ENCODE measurements around the gene RAD23B. TPM values are rescaled to one million over a fixed set of nuclear protein-coding genes. Genes with fewer than 3 reads are reported as not detected.

Gene RAD23B
- polyA plus RNA-seq, 2 donors = 38.6 to 58.2 TPM

DNA sequence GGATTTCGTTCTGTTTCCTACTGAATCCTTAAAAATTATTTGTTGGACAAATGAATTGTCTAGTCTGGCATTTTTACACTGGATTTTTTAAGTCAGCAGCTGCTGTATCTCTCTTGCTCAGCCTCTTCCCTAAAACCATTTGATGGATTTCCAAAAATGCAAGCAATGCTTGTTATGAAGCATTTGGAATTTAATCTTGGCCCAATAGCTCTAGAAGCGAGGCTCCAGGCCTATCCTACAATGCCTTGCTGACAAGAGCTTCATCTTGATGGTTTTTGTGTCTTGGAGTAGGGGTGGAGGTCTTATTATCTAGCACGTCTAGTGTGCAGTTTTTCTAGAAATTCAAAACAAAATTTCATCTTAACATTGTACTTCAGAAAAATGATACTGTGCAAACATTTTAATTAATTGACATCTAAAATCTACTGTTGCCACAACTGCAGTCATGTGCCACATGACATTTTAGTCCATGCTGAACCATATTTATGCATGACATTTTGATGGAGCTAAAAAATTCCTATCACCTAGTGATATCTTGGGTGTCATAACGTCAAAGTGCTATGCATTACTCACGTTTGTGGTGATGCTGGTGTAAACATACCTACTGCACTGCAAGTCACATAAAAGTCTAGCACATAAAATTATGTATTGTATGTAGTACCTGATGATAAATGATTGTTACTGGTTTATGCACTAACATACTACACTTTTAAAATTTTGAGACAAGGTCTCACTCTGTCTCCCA is 5.9 kb upstream of the RAD23B start:
- Histone ChIP-seq H3K9me3 (ENCODE audit: control insufficient read depth in 2 of 2, insufficient read depth in 1 of 2, low read depth in 1 of 2, low read length in 1 of 2) (no peaks in the 10 kb centered on the region), H3K27ac (ENCODE audit: low read depth in 2 of 2, low read length in 1 of 2) (no peak overlapping the region), H3K4me3 (ENCODE audit: low read depth in 1 of 2, low read length in 2 of 2) (no peak overlapping the region), H3K36me3 (ENCODE audit: control insufficient read depth in 2 of 2, insufficient read depth in 2 of 2, low read length in 1 of 2) (no peaks in the 10 kb centered on the region), H3K27me3 (ENCODE audit: control insufficient read depth in 1 of 2, insufficient read depth in 2 of 2, low read length in 2 of 2) (no peaks in the 10 kb centered on the region), H3K4me1 (ENCODE audit: control insufficient read depth in 2 of 2, insufficient read depth in 2 of 2, low read length in 1 of 2) (no peaks in the 10 kb centered on the region)
- WGBS, 2 donors = 65 to 66% methylated on average over 5 of the region's 5 CpGs

DNA sequence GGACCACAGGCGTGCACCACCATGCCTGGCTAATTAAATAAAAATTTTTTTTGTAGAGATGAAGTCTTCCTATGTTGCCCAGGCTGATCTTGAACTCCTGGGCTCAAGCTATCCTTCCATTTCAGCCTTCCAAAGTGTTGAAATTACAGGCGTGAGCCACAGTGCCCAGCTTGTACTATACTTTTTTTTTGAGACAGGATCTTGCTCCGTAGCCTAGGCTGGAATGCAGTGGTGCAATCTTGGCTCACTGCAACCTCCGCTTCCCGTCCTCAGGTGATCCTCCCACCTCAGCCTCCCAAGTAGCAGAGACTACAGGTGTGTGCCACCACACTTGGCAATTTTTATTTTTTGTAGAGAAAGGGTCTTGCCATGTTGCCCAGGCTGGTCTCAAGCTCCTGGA is 5.3 kb upstream of the RAD23B start:
- WGBS, 2 donors = 88 to 97% methylated on average over 5 of the region's 5 CpGs
- no peaks in the 10 kb centered on the region for H3K36me3 ChIP-seq (ENCODE audit: control insufficient read depth in 2 of 2, insufficient read depth in 2 of 2, low read length in 1 of 2)
- H3K27ac ChIP-seq (ENCODE audit: low read depth in 2 of 2, low read length in 1 of 2) = no peak overlapping the region
- H3K9me3 ChIP-seq (ENCODE audit: control insufficient read depth in 2 of 2, insufficient read depth in 1 of 2, low read depth in 1 of 2, low read length in 1 of 2) = no peaks in the 10 kb centered on the region
- H3K4me1 ChIP-seq (ENCODE audit: control insufficient read depth in 2 of 2, insufficient read depth in 2 of 2, low read length in 1 of 2) = no peaks in the 10 kb centered on the region
- no peaks in the 10 kb centered on the region for H3K27me3 ChIP-seq (ENCODE audit: control insufficient read depth in 1 of 2, insufficient read depth in 2 of 2, low read length in 2 of 2)
- no peak overlapping the region for H3K4me3 ChIP-seq (ENCODE audit: low read depth in 1 of 2, low read length in 2 of 2)

DNA sequence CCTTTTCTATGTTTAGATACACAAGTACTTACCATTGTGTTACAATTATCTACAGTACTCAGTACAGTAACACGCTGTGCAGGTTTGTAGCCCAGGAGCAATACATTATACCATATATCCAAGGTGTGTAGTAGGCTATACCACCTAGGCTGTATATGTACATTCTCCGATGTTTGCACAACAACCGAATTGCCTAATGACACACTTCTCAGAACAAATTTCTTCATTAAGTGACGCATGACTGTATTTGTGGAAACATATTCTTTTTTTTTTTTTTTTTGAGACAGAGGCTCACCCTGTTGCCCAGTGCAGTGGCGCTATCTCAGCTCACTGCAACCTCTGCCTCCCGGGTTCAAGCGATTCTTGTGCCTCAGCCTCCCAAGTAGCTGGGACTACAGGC is 4.0 kb upstream of the RAD23B start:
- Histone ChIP-seq H3K27ac (ENCODE audit: low read depth in 2 of 2, low read length in 1 of 2) (no peak overlapping the region), H3K4me1 (ENCODE audit: control insufficient read depth in 2 of 2, insufficient read depth in 2 of 2, low read length in 1 of 2) (no peaks in the 10 kb centered on the region), H3K27me3 (ENCODE audit: control insufficient read depth in 1 of 2, insufficient read depth in 2 of 2, low read length in 2 of 2) (no peaks in the 10 kb centered on the region), H3K9me3 (ENCODE audit: control insufficient read depth in 2 of 2, insufficient read depth in 1 of 2, low read depth in 1 of 2, low read length in 1 of 2) (no peaks in the 10 kb centered on the region), H3K36me3 (ENCODE audit: control insufficient read depth in 2 of 2, insufficient read depth in 2 of 2, low read length in 1 of 2) (no peaks in the 10 kb centered on the region), H3K4me3 (ENCODE audit: low read depth in 1 of 2, low read length in 2 of 2) (no peak overlapping the region)
- 92 to 96% methylated on average over 7 of the region's 7 CpGs for WGBS, 2 donors

DNA sequence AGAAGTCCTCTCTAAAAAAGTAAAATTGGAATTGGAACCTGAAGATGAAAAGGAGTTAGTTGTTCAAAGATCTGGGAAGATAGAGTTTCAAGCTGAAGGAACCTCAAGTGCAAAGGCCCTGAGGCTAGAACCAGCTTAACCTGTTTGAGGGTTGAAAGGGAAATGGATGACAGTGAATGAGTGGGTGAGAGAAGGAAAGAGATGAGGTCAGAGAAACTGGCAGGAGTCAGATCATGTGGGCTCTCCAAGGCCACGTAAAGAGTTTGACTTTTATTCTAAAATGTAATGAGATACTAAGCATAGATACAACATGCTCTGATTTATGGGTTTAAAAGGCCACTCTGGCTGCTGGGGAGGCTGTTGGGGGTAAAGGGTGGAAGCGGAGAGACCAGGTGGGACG is 2.5 kb upstream of the RAD23B start:
- Histone ChIP-seq H3K4me1 (ENCODE audit: control insufficient read depth in 2 of 2, insufficient read depth in 2 of 2, low read length in 1 of 2) (no peaks in the 10 kb centered on the region), H3K4me3 (ENCODE audit: low read depth in 1 of 2, low read length in 2 of 2) (no peak overlapping the region), H3K9me3 (ENCODE audit: control insufficient read depth in 2 of 2, insufficient read depth in 1 of 2, low read depth in 1 of 2, low read length in 1 of 2) (no peaks in the 10 kb centered on the region), H3K27me3 (ENCODE audit: control insufficient read depth in 1 of 2, insufficient read depth in 2 of 2, low read length in 2 of 2) (no peaks in the 10 kb centered on the region), H3K27ac (ENCODE audit: low read depth in 2 of 2, low read length in 1 of 2) (peak overlapping the region in 1 of 2 donors; percentile 79), H3K36me3 (ENCODE audit: control insufficient read depth in 2 of 2, insufficient read depth in 2 of 2, low read length in 1 of 2) (no peaks in the 10 kb centered on the region)
- 80 to 86% methylated on average over 3 of the region's 3 CpGs for WGBS, 2 donors

DNA sequence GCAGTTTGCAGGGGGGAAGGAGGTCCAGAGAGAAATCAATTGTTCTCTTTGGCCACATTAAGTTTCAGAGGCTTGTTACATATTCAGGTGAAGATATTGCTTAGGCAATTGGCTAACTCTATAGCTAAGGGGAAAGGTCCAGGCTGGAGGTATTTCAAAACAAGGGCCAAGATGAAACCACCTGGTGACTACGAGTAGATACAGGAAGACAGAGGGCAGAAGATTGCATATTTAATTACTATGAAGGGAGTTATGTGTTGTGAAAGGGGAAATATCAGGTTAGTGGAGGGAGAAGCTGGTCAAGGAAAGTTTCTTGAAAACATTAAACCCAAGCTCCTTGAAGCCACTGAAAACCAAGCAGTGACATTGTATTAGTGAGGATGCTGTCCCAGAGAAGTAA is 1.9 kb upstream of the RAD23B start:
- H3K27ac ChIP-seq (ENCODE audit: low read depth in 2 of 2, low read length in 1 of 2) = peak overlapping the region in 1 of 2 donors; percentile 79
- 48 to 51% methylated on average over 1 of the region's 1 CpG for WGBS, 2 donors

DNA sequence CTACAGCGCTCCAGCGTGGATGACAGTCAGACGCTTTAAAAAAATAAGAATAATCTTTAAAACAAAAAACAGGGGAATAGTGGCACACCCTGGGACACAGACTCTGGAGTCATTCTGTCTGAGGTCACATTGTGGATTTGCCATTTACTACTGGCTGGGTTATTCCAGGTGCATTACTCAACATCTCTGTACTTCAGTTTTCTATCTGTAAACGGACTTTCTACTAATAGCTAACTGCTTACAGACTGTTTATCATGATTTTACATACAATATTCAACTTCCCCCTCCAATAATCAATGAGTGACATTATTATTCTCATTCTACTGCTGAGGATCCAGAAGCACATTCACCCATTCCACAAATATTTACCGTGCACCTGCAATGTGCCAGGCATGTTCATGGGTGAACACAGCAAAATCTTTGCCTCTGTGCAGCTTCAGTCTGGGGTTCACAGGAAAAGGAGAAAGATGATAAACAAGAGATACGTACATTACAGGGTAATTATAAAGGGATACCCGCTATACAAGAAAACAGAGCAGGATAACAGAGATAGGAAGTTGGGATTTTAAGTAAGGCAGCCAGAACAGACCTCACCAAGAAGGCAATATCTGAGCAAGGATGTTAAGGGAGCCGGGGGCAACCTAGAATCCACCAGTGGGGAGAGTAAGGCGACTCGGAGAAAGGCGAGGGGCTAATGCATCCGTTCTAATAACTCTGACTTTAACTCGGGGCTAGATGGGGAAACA is 984 bp upstream of the RAD23B start:
- H3K4me3 ChIP-seq (ENCODE audit: low read depth in 1 of 2, low read length in 2 of 2) = peak overlapping the region; percentile 56 to 61
- no peaks in the 10 kb centered on the region for H3K4me1 ChIP-seq (ENCODE audit: control insufficient read depth in 2 of 2, insufficient read depth in 2 of 2, low read length in 1 of 2)
- H3K27me3 ChIP-seq (ENCODE audit: control insufficient read depth in 1 of 2, insufficient read depth in 2 of 2, low read length in 2 of 2) = no peaks in the 10 kb centered on the region
- WGBS, 2 donors = 27 to 30% methylated on average over 13 of the region's 13 CpGs
- H3K27ac ChIP-seq (ENCODE audit: low read depth in 2 of 2, low read length in 1 of 2) = peak overlapping the region; percentile 80 to 85
- no peaks in the 10 kb centered on the region for H3K9me3 ChIP-seq (ENCODE audit: control insufficient read depth in 2 of 2, insufficient read depth in 1 of 2, low read depth in 1 of 2, low read length in 1 of 2)
- H3K36me3 ChIP-seq (ENCODE audit: control insufficient read depth in 2 of 2, insufficient read depth in 2 of 2, low read length in 1 of 2) = no peaks in the 10 kb centered on the region

More for the DNA sequence above, 1.9 kb upstream of the RAD23B start:
- H3K27me3 ChIP-seq (ENCODE audit: control insufficient read depth in 1 of 2, insufficient read depth in 2 of 2, low read length in 2 of 2) = no peaks in the 10 kb centered on the region
- no peaks in the 10 kb centered on the region for H3K4me1 ChIP-seq (ENCODE audit: control insufficient read depth in 2 of 2, insufficient read depth in 2 of 2, low read length in 1 of 2)
- H3K4me3 ChIP-seq (ENCODE audit: low read depth in 1 of 2, low read length in 2 of 2) = no peak overlapping the region
- no peaks in the 10 kb centered on the region for H3K36me3 ChIP-seq (ENCODE audit: control insufficient read depth in 2 of 2, insufficient read depth in 2 of 2, low read length in 1 of 2)
- H3K9me3 ChIP-seq (ENCODE audit: control insufficient read depth in 2 of 2, insufficient read depth in 1 of 2, low read depth in 1 of 2, low read length in 1 of 2) = no peaks in the 10 kb centered on the region

DNA sequence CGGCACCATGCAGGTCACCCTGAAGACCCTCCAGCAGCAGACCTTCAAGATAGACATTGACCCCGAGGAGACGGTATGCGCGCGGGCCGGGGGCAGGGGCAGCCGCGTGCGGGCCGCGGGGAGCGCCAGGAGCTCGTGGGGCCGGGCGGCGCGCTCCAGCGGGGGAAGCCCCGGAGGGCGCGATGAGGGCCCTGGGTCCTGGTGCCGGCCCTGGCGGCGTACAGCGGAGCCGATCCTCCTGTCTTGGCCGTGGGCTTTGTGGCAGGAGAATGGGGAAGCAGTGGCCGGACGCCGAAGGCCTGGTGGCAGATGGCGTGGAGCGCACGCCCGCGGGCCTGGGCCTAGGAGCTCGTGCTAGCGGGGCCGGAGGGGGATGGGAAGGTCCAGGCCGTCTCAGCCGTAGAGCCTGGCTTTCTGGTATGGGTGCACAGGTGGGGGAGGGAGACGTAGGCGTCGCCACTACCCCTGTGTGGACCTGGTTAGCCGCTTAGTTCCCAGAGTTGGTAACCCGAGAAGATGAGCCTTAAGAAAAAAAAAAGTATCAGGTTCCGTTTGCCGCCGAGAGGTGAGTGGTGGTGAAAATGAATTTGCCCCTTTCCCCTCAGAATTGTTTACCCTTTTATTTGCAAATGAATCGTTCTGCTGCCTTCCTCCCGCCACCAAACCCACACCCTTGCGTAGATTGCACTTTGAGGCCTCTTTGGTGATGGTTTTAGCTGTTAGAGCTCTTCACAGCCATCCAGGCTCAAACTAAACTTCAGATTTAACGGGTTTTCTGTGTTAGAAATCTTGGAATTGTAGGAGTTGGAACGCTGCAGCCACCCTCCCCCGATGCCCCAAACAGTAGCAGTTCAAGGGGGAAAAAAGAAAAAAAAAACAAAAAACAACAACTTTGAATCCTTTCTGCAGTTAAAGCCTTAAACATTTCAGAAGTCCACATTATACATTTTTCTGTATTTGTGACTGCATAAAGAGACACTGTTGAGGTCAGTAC is 841 bp downstream of the RAD23B start:
- no peaks in the 10 kb centered on the region for H3K27me3 ChIP-seq (ENCODE audit: control insufficient read depth in 1 of 2, insufficient read depth in 2 of 2, low read length in 2 of 2)
- 0 to 1% methylated on average over 52 to 55 of the region's 55 CpGs for WGBS, 2 donors
- H3K9me3 ChIP-seq (ENCODE audit: control insufficient read depth in 2 of 2, insufficient read depth in 1 of 2, low read depth in 1 of 2, low read length in 1 of 2) = no peaks in the 10 kb centered on the region
- H3K36me3 ChIP-seq (ENCODE audit: control insufficient read depth in 2 of 2, insufficient read depth in 2 of 2, low read length in 1 of 2) = no peaks in the 10 kb centered on the region
- peak overlapping the region; percentile 67 to 98 for H3K4me3 ChIP-seq (ENCODE audit: low read depth in 1 of 2, low read length in 2 of 2)
- peak overlapping the region; percentile 95 for H3K27ac ChIP-seq (ENCODE audit: low read depth in 2 of 2, low read length in 1 of 2)
- no peaks in the 10 kb centered on the region for H3K4me1 ChIP-seq (ENCODE audit: control insufficient read depth in 2 of 2, insufficient read depth in 2 of 2, low read length in 1 of 2)

DNA sequence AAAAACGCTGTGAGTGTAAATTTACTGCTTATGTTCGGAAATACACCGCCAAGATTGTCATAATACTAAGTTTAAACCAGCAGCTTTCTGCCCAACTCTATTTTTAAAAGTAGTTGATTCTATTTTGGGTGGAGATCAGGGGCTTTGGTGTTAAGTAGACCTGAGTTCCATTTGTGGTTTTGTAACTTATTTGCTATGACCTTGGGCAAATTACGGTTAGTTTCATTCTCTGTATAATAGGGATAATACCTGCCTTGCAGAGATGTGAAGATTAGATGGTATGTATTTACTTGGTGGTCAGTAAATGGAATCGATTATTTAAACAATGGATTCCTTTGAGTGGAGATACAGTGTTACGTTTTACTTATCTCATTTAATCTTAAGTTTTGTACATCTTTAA is 1.6 kb downstream of the RAD23B start:
- Histone ChIP-seq H3K27ac (ENCODE audit: low read depth in 2 of 2, low read length in 1 of 2) (no peak overlapping the region), H3K4me1 (ENCODE audit: control insufficient read depth in 2 of 2, insufficient read depth in 2 of 2, low read length in 1 of 2) (no peaks in the 10 kb centered on the region), H3K27me3 (ENCODE audit: control insufficient read depth in 1 of 2, insufficient read depth in 2 of 2, low read length in 2 of 2) (no peaks in the 10 kb centered on the region), H3K4me3 (ENCODE audit: low read depth in 1 of 2, low read length in 2 of 2) (peak overlapping the region in 1 of 2 donors; percentile 67), H3K9me3 (ENCODE audit: control insufficient read depth in 2 of 2, insufficient read depth in 1 of 2, low read depth in 1 of 2, low read length in 1 of 2) (no peaks in the 10 kb centered on the region), H3K36me3 (ENCODE audit: control insufficient read depth in 2 of 2, insufficient read depth in 2 of 2, low read length in 1 of 2) (no peaks in the 10 kb centered on the region)
- WGBS, 2 donors = 2% methylated on average over 6 of the region's 6 CpGs

DNA sequence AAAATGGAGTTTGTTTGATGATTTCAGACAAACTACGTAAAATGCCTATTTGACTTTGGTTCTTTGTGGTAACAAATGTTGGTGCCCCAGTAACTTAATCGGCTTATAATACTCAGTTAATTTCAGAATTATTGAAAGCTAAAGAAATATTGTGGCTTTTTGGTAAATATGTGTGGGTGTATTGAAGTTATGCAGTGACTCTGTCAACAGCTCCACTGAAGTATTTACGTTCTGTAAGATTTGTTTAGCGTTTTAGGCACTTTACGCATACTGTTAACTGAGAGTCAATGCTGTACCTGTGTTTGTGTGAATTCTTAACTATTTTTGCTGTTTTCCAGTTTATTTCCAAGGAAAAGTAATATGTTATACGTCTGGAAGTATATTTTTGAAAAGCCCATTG is 2.2 kb downstream of the RAD23B start:
- H3K27me3 ChIP-seq (ENCODE audit: control insufficient read depth in 1 of 2, insufficient read depth in 2 of 2, low read length in 2 of 2) = no peaks in the 10 kb centered on the region
- H3K4me3 ChIP-seq (ENCODE audit: low read depth in 1 of 2, low read length in 2 of 2) = peak overlapping the region in 1 of 2 donors; percentile 67
- no peaks in the 10 kb centered on the region for H3K9me3 ChIP-seq (ENCODE audit: control insufficient read depth in 2 of 2, insufficient read depth in 1 of 2, low read depth in 1 of 2, low read length in 1 of 2)
- 13 to 14% methylated on average over 6 of the region's 6 CpGs for WGBS, 2 donors
- no peaks in the 10 kb centered on the region for H3K4me1 ChIP-seq (ENCODE audit: control insufficient read depth in 2 of 2, insufficient read depth in 2 of 2, low read length in 1 of 2)
- no peaks in the 10 kb centered on the region for H3K36me3 ChIP-seq (ENCODE audit: control insufficient read depth in 2 of 2, insufficient read depth in 2 of 2, low read length in 1 of 2)
- H3K27ac ChIP-seq (ENCODE audit: low read depth in 2 of 2, low read length in 1 of 2) = no peak overlapping the region
